Endothelial cell (in vitro differentiated cells): ENCODE measurements around the gene RBMS3. TPM values are rescaled to one million over a fixed set of nuclear protein-coding genes. Genes with fewer than 3 reads are reported as not detected.

ENCODE experiments used
- DNase-seq: peaks from one replicate; pipeline ENCODE4 v3.0.0; 2021; ENCODE audit warnings: low spot score
- H3K27ac Mint-ChIP-seq: one replicate; pipeline ENCODE4 v1.8.0; 2021; ENCODE audit warnings: mixed read lengths, inconsistent platforms; ENCODE audit not compliant: unreplicated experiment
- H3K27me3 Mint-ChIP-seq: one replicate; pipeline ENCODE4 v1.8.0; 2021; ENCODE audit warnings: mild to moderate bottlenecking, moderate library complexity, mixed read lengths, inconsistent platforms; ENCODE audit not compliant: unreplicated experiment
- H3K36me3 Mint-ChIP-seq: one replicate; pipeline ENCODE4 v1.8.0; 2021; ENCODE audit warnings: mild to moderate bottlenecking, low read depth, mixed read lengths, inconsistent platforms; ENCODE audit not compliant: unreplicated experiment
- H3K4me1 Mint-ChIP-seq: one replicate; pipeline ENCODE4 v1.8.0; 2021; ENCODE audit warnings: mild to moderate bottlenecking, mixed read lengths, inconsistent platforms; ENCODE audit not compliant: unreplicated experiment
- H3K4me3 Mint-ChIP-seq: one replicate; pipeline ENCODE4 v1.8.0; 2021; ENCODE audit warnings: mild to moderate bottlenecking, mixed read lengths, inconsistent platforms; ENCODE audit not compliant: unreplicated experiment
- H3K9me3 Mint-ChIP-seq: one replicate; pipeline ENCODE4 v1.8.0; 2021; ENCODE audit warnings: mixed read lengths, inconsistent platforms; ENCODE audit not compliant: unreplicated experiment
- CTCF ChIP-seq: fragments of 200-600 bp; sonication (generic); IDR thresholded peaks from one replicate; pipeline ENCODE4 v1.5.0; 2021; ENCODE audit warnings: antibody characterized with exemption; ENCODE audit not compliant: unreplicated experiment
- total RNA-seq: library from RNA; stranded (reverse); fragmentation: NEBNext Ultra II Directional; extraction: Animal tissue kit (Norgen Biotek cat#: 25700); gene quantifications from one replicate; pipeline ENCODE4 v1.2.1, GENCODE V29; 2021; ENCODE audit not compliant: unreplicated experiment

RBMS3 gene
- total RNA-seq, 1 donor from 2014 or later = 30.9 TPM

DNA sequence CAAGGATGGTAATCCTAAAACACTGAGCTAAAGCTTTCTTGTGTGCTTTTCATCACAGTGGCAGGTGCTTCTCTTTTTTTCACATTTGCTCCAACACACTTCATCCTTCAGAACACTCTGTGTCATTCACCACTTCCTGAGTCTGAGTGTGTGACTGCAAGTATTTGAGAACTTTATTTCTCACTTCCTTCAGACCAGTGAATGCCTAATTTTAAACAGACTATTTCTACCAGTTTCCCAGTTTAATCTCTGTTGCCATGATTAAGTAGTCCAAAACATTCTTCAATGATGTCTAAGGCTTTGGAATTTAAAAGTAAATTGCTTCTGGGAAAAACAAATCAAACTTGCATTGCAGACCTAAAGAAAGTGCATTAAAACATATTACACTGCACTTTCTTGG lies 541.2 kb downstream of the RBMS3 start:
- Mint-ChIP-seq H3K27me3 (no peaks in the 10 kb centered on the region), H3K4me1 (no peaks in the 10 kb centered on the region), H3K9me3 (no peaks in the 10 kb centered on the region), H3K4me3 (no peak overlapping the region), H3K27ac (no peak overlapping the region), H3K36me3 (peaks cover 3% of the 10 kb centered on the region)
- DNase-seq = no peak
- TF ChIP-seq CTCF = no peak

DNA sequence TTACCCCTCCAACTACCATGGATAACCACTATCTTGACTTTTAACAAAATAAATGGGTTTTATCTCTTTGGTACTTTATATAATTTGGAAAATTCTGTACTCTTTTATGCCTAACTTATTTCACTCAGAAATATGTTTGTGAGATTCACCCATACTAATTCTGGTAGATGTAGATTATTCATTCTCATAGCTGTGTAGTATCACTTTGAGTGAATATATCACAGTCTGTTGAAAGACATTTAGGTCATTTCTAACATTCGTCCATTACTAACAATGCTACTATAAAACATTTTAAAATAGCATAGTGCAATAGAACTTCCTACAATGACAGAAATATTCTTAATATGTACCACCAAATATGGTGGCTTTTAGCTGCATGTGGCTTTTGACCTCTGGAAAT lies 542.4 kb downstream of the RBMS3 start:
- no peaks in the 10 kb centered on the region for H3K4me1 Mint-ChIP-seq
- H3K4me3 Mint-ChIP-seq = no peak overlapping the region
- H3K27me3 Mint-ChIP-seq = no peaks in the 10 kb centered on the region
- no peak for TF ChIP-seq CTCF
- H3K27ac Mint-ChIP-seq = no peak overlapping the region
- peaks cover 3% of the 10 kb centered on the region for H3K36me3 Mint-ChIP-seq
- no peaks in the 10 kb centered on the region for H3K9me3 Mint-ChIP-seq
- no peak for DNase-seq

- Mint-ChIP-seq H3K9me3 (no peaks in the 10 kb centered on the region), H3K4me3 (no peak overlapping the region), H3K4me1 (no peaks in the 10 kb centered on the region), H3K27ac (no peak overlapping the region), H3K27me3 (no peaks in the 10 kb centered on the region), H3K36me3 (peaks cover 3% of the 10 kb centered on the region)
- TF ChIP-seq CTCF = no peak
- DNase-seq = no peak
Measured at GRCh38 chr3:29826712-29827111, 545.8 kb downstream of the RBMS3 start.

- H3K27ac Mint-ChIP-seq = no peak overlapping the region
- no peaks in the 10 kb centered on the region for H3K9me3 Mint-ChIP-seq
- no peaks in the 10 kb centered on the region for H3K4me1 Mint-ChIP-seq
- H3K27me3 Mint-ChIP-seq = no peaks in the 10 kb centered on the region
- TF ChIP-seq CTCF = no peak
- DNase-seq = no peak
- H3K36me3 Mint-ChIP-seq = peaks cover 3% of the 10 kb centered on the region
- no peak overlapping the region for H3K4me3 Mint-ChIP-seq
Measured at GRCh38 chr3:29827756-29828155, 546.9 kb downstream of the RBMS3 start.

DNA sequence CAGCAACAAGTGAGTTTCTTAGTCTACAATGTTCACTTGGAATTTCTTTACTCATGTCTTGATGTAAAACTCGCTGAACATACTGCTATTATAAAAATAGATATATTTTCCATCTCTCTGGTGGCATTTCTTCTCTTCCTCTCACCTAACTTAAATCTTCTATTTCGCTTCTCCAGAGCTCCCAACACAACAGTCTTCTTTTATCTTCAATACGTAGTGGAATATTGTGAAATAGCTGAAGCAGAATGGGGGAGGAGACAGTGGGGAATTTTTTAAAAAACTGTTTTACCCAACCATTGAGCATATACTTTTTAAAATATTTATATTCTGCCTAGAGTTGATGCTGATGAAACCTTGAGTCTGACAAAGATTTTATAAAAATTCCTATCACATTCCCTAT lies 548.5 kb downstream of the RBMS3 start:
- Mint-ChIP-seq H3K27ac (no peak overlapping the region), H3K4me1 (no peaks in the 10 kb centered on the region), H3K9me3 (no peaks in the 10 kb centered on the region), H3K27me3 (no peaks in the 10 kb centered on the region), H3K4me3 (no peak overlapping the region), H3K36me3 (peaks cover 3% of the 10 kb centered on the region)
- no peak for DNase-seq
- no peak for TF ChIP-seq CTCF
